Rectal smooth muscle tissue (tissue), 1 donor: ENCODE measurements around the gene GDPD5.

Source experiments
- H3K27ac ChIP-seq: one replicate; pipeline ENCODE4 v1.7.0; 2013; ENCODE audit warnings: low read depth, low read length, inconsistent platforms
- H3K27me3 ChIP-seq: one replicate; pipeline ENCODE4 v1.7.0; 2013; ENCODE audit warnings: low read length; ENCODE audit not compliant: control insufficient read depth, insufficient read depth
- H3K36me3 ChIP-seq: one replicate; pipeline ENCODE4 v1.7.0; 2013; ENCODE audit warnings: low read length; ENCODE audit not compliant: control insufficient read depth, insufficient read depth
- H3K4me1 ChIP-seq: one replicate; pipeline ENCODE4 v1.7.0; 2013; ENCODE audit warnings: low read length; ENCODE audit not compliant: control insufficient read depth, insufficient read depth
- H3K4me3 ChIP-seq: one replicate; pipeline ENCODE4 v1.7.0; 2013; ENCODE audit warnings: low read length
- H3K9ac ChIP-seq: one replicate; pipeline ENCODE4 v1.7.0; 2013; ENCODE audit warnings: low read length

The GDPD5 gene

DNA sequence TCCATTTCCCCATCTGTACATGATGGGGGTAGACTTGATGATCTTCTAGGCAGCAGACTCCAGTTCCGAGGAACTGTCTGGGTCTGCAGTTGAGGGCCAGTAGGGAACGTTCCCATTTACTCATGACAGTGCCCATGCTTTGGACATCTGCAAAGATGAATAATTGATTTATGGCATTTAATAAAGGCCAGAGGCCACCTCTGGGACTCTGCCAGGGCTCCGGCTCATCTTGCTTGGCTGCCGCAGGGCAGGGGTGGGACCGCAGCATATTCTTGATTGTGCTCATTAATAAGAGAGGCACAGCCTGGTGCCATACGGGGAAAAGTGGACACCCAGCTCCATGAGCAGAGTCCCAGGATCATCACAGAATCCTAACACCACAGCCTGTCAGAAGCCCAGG is 64.6 kb downstream of the GDPD5 start:
- no peaks in the 10 kb centered on the region for H3K36me3 ChIP-seq
- H3K4me1 ChIP-seq: no peaks in the 10 kb centered on the region
- H3K4me3 ChIP-seq: no peak overlapping the region
- H3K9ac ChIP-seq: no peak overlapping the region
- H3K27me3 ChIP-seq: no peaks in the 10 kb centered on the region
- no peak overlapping the region for H3K27ac ChIP-seq

DNA sequence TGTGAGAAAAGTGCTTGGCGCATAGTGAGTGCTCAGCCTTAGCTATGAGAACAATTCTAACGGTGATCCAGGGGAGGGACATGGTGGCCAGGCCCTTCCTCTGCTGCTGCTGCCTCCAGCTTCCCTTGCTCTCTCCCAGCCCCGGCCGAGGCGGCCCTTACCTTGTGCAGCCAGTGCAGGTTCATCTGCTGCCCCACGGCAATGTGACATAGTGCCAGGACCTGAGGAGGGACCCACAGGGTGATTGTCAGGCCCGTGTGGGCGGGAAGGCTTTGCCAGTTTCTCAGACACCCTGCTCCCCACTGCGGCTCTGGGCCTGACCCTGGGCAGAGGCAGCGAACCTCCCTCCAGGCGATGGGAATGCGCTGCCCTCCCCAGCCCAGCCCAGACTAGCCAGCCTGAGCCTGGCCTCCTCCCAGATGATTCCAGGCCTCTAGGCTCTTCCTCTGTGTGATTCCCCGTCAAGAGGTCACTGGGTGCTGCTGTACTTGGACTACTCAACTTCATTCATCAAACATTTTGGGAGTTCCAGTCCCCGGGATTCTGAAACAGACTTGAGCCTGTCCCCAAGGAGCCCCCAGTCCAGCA is 69.1 kb downstream of the GDPD5 start:
- H3K27ac ChIP-seq: no peak overlapping the region
- H3K9ac ChIP-seq: no peak overlapping the region
- H3K36me3 ChIP-seq: no peaks in the 10 kb centered on the region
- H3K4me1 ChIP-seq: no peaks in the 10 kb centered on the region
- H3K27me3 ChIP-seq: no peaks in the 10 kb centered on the region
- H3K4me3 ChIP-seq: no peak overlapping the region

DNA sequence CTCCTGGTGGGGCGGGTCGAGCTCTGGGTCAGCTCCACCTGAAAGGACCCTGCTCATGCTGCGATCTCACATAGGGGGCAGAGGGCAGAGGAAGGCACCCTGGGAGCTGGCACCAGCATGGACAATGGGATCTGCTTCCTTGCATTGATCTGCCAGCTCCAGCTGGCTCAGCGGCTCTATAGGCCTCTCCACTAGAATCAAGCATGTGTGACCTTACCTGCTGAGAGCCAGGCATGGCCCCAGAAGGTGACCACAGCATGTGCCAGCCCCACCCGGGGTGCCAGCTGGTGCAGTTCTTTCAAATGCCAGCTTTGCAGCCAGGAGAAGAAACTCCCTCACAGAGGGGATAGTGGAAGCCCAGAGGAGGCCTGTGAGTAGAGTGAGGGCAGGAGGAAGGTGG is 70.8 kb downstream of the GDPD5 start:
- no peaks in the 10 kb centered on the region for H3K4me1 ChIP-seq
- no peak overlapping the region for H3K27ac ChIP-seq
- H3K36me3 ChIP-seq: no peaks in the 10 kb centered on the region
- no peak overlapping the region for H3K9ac ChIP-seq
- H3K27me3 ChIP-seq: no peaks in the 10 kb centered on the region
- H3K4me3 ChIP-seq: no peak overlapping the region

DNA sequence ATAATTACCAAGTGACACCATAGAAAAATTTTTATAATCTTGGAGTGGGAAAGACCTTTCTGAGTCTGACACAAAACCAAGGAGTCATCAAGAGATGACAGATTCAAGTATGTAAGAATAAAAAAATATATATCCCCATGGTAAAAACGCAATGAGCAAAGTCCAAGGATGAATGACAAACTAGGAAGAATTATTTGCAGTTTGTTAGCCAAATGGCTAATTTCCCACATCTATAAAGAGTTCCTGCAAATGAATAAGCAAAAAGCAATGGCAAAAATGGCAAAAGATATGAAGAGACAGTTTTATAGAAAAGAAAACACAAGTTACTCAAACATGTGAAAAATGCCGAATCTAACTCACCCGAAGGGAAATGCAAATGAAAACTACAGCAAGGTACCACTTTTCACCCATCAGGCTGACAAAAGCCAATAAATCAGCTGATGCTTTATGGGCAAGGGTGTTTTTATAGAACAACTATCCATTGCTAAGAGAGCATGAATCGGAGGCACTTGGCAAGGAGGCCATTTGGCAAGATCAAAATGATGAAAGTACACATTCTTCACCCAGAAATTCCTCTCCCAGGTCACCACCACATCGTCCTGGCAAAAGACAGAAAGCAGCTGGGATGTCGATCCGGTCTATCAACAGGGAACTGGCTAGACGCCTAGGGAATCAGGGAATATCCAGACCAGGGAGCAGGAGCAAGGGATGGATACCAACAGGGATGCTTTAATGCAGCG is 71.7 kb downstream of the GDPD5 start:
- no peak overlapping the region for H3K9ac ChIP-seq
- H3K4me3 ChIP-seq: no peak overlapping the region
- H3K4me1 ChIP-seq: no peaks in the 10 kb centered on the region
- no peak overlapping the region for H3K27ac ChIP-seq
- H3K36me3 ChIP-seq: no peaks in the 10 kb centered on the region
- no peaks in the 10 kb centered on the region for H3K27me3 ChIP-seq

DNA sequence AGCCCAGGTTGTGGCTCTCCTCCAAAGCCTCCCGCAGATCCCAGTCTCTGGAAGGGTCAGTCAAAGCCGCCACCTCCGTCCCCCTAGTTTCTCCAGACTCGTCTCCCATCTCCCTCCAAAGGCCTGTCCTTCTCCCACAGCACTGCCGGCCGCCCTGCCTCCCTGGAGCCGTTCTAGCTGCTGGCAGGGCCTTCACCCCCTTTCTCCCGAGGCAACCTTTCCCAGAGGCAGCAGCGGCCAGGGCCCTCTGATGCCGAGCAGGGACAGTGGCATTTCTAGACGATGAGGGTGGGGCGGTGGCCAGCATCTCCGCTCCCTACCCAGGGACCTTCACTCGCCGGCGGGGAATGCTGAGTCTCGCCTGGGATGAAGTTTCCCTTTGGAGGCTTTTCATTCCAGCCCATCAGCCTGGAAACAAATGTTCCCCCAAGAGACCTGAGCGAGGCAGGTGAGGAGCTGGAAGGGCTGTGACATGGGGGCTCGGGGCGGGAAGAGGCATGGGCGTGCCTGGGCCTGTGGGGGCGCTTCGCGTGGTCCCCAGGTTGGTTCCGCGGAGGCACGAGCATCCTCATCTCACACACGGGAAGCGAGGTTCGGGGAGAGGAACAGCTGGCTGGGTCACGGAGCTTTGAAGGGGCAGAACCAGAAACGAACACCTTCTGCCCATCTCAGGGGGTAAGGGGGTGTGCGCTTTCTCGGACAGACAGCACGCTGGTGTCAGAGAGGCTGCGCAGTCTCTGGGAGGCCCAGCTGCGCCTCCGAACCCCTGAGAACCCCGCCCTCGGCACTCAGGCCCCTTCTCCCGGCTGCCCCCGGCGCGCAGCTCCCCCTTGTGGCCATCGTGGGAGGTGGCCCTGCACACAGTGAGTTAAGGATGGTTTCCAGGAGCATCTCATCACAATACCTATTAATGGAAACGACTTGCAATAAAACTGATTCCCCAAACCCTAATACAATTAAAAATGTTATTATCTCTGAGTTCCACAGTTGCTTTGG is 74.6 kb downstream of the GDPD5 start:
- H3K4me1 ChIP-seq: no peaks in the 10 kb centered on the region
- no peaks in the 10 kb centered on the region for H3K36me3 ChIP-seq
- no peaks in the 10 kb centered on the region for H3K27me3 ChIP-seq
- H3K9ac ChIP-seq: no peak overlapping the region
- no peak overlapping the region for H3K27ac ChIP-seq
- H3K4me3 ChIP-seq: no peak overlapping the region

DNA sequence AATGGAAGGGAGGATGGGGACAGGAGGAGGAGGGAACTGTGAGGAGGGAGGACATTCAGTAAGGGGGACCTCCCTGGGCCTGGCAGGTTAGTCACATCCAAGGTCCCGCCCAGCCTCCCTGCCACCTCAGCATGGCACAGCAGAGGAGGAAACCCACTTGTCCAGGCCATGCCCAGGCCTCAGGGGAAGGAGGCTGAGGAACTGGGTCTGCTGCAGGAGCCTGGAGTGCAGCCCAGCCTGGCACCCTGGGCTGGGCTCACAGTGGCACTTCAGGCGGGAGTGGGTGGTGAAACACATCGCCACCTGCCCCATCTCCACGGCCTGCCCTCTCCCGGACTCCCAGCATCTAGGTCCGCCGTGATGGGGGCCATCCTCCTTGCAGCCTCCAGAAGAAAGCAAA is 75.5 kb downstream of the GDPD5 start:
- Histone ChIP-seq H3K4me3 (no peak overlapping the region), H3K9ac (no peak overlapping the region), H3K27ac (no peak overlapping the region), H3K27me3 (no peaks in the 10 kb centered on the region), H3K4me1 (no peaks in the 10 kb centered on the region), H3K36me3 (no peaks in the 10 kb centered on the region)

DNA sequence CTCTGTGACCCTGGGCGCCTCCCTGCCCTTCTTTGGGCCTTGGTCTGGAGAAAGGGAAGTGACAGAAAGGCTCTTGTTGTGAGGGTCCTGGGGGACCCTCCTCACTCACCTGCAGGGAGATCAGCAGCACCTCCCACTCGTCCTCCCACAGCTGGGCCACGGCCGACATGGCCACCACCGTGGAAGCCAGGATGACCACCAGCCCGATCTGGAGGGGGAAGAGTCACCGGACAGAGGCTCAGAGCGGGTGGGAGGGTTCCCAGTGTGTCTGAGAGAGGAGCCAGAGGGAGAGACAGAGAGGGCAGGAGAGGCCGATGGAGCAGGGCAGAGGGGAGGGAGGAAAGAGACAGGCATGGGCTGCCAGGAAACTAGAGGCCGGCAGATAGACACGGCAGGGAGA is 76.0 kb downstream of the GDPD5 start:
- no peak overlapping the region for H3K4me3 ChIP-seq
- no peak overlapping the region for H3K9ac ChIP-seq
- H3K4me1 ChIP-seq: no peaks in the 10 kb centered on the region
- no peak overlapping the region for H3K27ac ChIP-seq
- no peaks in the 10 kb centered on the region for H3K27me3 ChIP-seq
- no peaks in the 10 kb centered on the region for H3K36me3 ChIP-seq

DNA sequence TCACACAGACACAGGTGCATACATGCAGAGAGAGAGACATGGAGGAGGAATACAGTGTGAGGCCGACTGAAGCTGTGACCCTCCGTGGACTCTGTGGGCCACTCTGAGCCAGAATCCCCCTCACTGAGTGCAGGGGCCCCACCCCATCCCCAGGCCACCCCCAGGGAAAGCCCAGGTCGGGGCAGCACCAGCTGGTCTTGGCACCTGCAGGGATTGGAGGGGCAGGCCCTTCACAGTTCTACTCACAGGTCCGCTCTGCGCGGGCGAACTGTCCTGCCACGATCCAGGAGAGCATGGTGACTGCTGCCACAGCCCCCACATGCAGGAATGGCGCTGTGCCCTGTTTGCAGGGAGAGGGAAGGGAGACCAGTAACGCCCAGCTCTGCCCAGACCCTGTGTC is 76.5 kb downstream of the GDPD5 start:
- Histone ChIP-seq H3K27ac (no peak overlapping the region), H3K9ac (no peak overlapping the region), H3K4me3 (no peak overlapping the region), H3K36me3 (no peaks in the 10 kb centered on the region), H3K4me1 (no peaks in the 10 kb centered on the region), H3K27me3 (no peaks in the 10 kb centered on the region)

DNA sequence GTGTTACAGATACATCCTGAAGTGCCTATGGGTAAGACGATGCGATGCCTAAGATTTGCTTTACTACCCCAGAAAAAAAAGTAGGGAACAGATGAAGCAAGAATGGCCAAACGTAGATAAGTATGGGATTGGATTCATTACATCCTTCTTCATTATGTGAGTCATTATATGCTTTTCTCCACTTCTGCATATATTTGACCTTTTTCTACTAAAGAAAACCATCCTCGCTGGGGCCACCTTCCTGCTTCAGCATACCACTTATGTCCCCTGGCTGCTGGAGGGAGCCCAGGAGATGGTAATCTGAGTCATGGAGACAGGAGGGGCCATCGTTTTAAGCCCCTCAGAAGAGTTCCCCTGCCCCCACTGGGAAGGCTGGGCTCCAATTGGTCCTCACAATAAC is 78.3 kb downstream of the GDPD5 start:
- H3K4me1 ChIP-seq: no peaks in the 10 kb centered on the region
- H3K9ac ChIP-seq: no peak overlapping the region
- H3K27me3 ChIP-seq: no peaks in the 10 kb centered on the region
- no peak overlapping the region for H3K27ac ChIP-seq
- H3K4me3 ChIP-seq: no peak overlapping the region
- H3K36me3 ChIP-seq: no peaks in the 10 kb centered on the region

DNA sequence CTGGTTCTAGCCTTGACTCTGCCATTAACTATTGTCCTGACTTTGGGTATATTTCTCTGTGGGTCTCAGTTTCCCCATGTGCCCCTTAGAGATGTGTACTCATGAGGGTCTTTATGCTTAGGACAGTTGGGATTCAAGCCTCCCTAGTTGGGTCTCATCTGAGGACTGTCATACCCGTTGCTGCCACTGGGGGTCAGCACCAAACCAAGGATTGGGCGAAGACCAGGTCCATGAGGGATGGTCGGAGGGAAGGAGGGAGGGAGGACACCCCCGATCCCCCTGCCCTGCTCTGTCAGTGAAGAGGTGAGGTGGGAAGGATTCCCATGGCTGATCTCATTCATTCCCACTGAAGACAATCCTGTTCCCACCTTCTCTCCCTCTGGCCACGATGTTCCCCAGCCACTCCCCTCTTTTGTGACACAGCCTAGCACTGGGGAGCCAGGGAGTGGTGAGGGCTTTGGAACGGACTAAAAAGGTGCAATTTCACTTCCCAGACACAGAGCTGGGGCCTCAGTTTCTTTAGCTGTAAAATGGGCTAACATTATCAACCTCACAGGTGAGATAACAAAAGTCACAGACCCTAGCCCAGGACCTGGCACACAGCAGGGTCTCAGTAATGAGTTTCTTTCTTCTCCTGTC is 80.3 kb downstream of the GDPD5 start:
- Histone ChIP-seq H3K9ac (no peak overlapping the region), H3K36me3 (no peaks in the 10 kb centered on the region), H3K4me3 (no peak overlapping the region), H3K27me3 (no peaks in the 10 kb centered on the region), H3K27ac (no peak overlapping the region), H3K4me1 (no peaks in the 10 kb centered on the region)

DNA sequence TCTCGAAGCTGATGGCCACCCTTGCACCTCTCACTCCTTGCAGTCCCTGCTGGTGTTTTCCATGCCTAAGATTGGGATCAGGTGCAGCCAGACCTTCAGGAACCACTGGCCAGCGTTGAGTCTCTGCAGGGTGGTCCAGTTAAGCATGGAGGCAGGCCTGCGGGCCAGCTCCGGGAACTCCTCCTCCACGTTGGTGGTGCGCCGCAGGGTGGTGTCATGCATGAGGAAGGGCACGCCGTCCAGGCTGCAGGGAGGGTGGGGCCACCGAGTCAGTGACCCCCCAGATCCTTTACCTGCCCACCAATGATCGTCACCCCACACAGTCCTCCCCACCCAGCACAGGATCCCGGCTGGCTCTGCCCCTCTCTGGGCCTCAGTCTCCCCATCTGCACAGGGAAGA is 82.7 kb downstream of the GDPD5 start:
- H3K27me3 ChIP-seq: no peaks in the 10 kb centered on the region
- H3K36me3 ChIP-seq: no peaks in the 10 kb centered on the region
- no peaks in the 10 kb centered on the region for H3K4me1 ChIP-seq
- H3K4me3 ChIP-seq: no peak overlapping the region
- H3K27ac ChIP-seq: no peak overlapping the region
- H3K9ac ChIP-seq: no peak overlapping the region

DNA sequence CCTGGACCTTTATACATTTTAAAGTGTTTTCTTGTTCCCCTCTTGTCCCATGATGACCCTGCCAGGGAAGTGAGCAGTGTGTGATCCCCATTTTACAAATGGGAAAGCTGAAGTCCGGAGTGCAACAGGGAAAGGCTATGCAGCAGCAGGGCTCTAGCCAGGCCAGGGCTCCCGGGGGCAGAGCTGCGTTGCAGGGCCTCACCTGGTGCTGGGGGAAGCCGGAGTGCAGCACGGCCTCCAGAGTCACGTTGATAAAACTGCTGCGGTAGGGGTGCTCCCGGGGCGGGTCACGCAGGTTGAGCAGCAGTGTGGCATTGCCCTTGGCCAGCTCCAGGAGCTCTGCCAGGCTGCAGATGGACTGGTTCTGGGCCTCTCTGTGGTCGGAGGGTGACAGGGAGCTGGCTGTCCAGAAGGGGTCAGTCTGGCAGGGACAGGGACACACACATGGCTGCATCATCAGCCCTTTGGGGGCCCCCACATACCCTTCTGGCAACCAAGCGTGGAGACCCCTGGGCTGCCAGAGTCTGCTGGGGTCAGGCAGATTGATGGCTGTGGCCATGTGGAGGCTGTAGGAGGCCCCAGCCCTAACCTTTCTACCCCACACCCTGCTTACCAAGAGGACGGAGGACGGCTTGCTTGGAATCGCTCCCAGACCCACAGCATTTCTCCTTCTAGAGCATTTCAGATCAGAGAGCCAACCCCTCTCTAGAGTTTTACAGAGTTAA is 83.4 kb downstream of the GDPD5 start:
- Histone ChIP-seq H3K4me1 (no peaks in the 10 kb centered on the region), H3K36me3 (no peaks in the 10 kb centered on the region), H3K4me3 (no peak overlapping the region), H3K9ac (no peak overlapping the region), H3K27ac (no peak overlapping the region), H3K27me3 (no peaks in the 10 kb centered on the region)
